NT2/D1 (cell line): ENCODE data around the gene FAXC.

Experiments
- SUZ12 ChIP-seq: IDR thresholded peaks from 2 replicates; pipeline ENCODE4 v1.6.1; 2011; ENCODE audit not compliant: insufficient read length, insufficient read depth; ENCODE audit errors: extremely low read depth
- YY1 ChIP-seq: IDR thresholded peaks from 2 replicates; pipeline ENCODE4 v1.6.1; 2011; ENCODE audit not compliant: insufficient read length, insufficient read depth
- ZNF274 ChIP-seq: IDR thresholded peaks from 2 replicates; pipeline ENCODE4 v1.6.1; 2011; ENCODE audit warnings: mild to moderate bottlenecking, low read depth, low read length

DNA sequence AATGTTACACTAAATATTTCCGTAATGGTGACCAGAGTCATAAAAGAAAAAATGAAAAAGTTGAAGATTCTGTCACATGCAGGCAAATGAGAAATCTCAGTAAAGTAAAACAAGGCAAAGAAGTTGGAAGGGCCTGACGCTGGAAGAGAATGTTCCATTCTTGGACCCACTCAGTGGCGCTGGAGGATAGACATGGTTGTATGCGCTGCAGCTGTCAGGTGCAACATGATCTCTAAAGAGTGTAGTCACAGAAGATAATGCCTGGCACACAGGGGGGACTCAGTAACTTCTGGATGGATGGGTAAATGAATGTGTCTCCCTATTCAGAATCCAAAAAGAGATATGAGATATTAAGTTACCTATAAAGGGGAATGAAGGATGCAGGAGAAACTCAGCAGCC, 116.3 kb downstream of the FAXC start:
- no peak for TF ChIP-seq SUZ12
- TF ChIP-seq ZNF274 = no peak
- TF ChIP-seq YY1 = no peak
